ENCODE data around the gene RAPGEFL1. TPM values are rescaled to one million over a fixed set of nuclear protein-coding genes. Genes with fewer than 3 reads are reported as not detected.

Gene RAPGEFL1
- total and polyA plus RNA-seq, 2 donors from 2014 or later = 0.99 to 4.3 TPM

DNA sequence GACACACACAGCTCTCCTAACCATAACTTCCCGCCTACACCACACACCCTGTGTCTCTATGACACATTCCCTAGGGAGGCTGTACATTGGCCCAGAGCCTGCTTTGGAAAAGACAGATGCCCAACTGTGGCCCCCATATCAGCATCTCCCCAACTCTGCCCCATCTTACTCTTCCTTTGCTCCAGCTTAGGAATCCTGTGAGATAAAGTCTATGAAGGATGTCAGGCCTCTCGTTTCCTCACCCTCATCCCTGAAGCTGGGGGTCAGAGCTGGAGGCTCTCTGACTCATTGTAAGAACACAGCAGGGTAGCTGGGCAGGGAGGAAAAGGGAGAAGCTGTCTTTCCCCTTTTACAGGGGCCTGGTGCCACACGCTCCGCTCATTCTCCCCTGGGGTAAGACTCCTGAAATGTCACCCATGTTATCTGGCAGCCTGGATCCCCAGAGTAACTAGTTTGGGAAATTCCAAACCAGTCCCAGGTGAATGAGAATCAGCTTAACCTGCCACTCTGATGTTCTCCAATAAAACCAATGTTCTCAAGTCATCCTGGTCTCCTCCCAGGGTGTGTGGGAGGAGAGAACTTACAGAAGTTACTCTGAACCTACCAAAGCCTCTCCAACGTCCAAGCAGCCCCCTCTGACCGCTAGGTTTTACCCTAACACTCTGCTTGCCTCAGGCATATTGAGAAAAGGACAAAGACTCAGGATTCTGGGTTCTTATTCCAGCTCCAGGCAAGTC is 2.8 kb downstream of the RAPGEFL1 start:
- H3K9ac ChIP-seq (ENCODE audit: low read length in 3 of 3) = no peak overlapping the region
- H3K4me1 ChIP-seq (ENCODE audit: control insufficient read depth in 2 of 3, insufficient read depth in 2 of 3, low read depth in 1 of 3, low read length in 3 of 3) = peaks cover 0 to 8% (median 0%) of the 10 kb centered on the region in 3 donors
- TF ChIP-seq, protein P1, sequence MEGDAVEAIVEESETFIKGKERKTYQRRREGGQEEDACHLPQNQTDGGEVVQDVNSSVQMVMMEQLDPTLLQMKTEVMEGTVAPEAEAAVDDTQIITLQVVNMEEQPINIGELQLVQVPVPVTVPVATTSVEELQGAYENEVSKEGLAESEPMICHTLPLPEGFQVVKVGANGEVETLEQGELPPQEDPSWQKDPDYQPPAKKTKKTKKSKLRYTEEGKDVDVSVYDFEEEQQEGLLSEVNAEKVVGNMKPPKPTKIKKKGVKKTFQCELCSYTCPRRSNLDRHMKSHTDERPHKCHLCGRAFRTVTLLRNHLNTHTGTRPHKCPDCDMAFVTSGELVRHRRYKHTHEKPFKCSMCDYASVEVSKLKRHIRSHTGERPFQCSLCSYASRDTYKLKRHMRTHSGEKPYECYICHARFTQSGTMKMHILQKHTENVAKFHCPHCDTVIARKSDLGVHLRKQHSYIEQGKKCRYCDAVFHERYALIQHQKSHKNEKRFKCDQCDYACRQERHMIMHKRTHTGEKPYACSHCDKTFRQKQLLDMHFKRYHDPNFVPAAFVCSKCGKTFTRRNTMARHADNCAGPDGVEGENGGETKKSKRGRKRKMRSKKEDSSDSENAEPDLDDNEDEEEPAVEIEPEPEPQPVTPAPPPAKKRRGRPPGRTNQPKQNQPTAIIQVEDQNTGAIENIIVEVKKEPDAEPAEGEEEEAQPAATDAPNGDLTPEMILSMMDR (IDR thresholded peaks at IDR 0.05; ENCODE audit: borderline replicate concordance, extremely low read depth, insufficient read depth) = no peak
- intact Hi-C loops (cut with DNase I) = no loop called here
- no peak overlapping the region for H3K4me3 ChIP-seq (ENCODE audit: low read length in 3 of 3)
- no peaks in the 10 kb centered on the region for H3K27me3 ChIP-seq (ENCODE audit: control insufficient read depth, insufficient read depth, low read length)
- H3K27ac ChIP-seq (ENCODE audit: low read depth in 2 of 2, low read length in 2 of 2) = no peak overlapping the region
- H3K9me3 ChIP-seq (ENCODE audit: control insufficient read depth in 2 of 3, insufficient read depth in 1 of 3, low read length in 3 of 3) = no peaks in the 10 kb centered on the region
- DNase-seq = no peak
- H3K36me3 ChIP-seq (ENCODE audit: control insufficient read depth in 2 of 3, insufficient read depth in 3 of 3, low read length in 3 of 3) = peaks cover 0 to 5% (median 0%) of the 10 kb centered on the region in 3 donors
- no peak for FAIRE-seq

DNA sequence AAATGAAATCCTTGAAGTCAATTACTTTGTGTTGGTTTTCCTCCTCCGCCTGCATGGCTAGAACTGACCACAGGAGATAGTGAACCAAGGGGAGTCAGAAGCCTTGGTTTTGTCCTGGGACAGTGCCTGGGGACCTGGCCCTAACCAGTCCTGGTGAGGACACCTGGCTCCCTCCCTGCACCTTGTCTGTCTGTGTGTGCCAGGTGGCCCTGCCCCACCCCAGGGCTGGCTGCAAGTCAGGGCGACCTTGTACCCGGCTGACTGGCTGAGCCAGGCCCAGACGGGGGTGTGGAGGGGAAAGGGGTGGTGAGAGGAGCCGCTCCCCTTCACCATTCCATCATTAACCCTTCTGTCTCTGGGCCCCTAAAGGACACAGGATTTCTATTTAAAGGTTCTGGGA is 3.4 kb downstream of the RAPGEFL1 start:
- H3K4me3 ChIP-seq (ENCODE audit: low read length in 3 of 3) = no peak overlapping the region
- FAIRE-seq = no peak
- H3K27ac ChIP-seq (ENCODE audit: low read depth in 2 of 2, low read length in 2 of 2) = no peak overlapping the region
- H3K27me3 ChIP-seq (ENCODE audit: control insufficient read depth, insufficient read depth, low read length) = no peaks in the 10 kb centered on the region
- TF ChIP-seq, protein P1 (IDR thresholded peaks at IDR 0.05; ENCODE audit: borderline replicate concordance, extremely low read depth, insufficient read depth) = no peak
- no peaks in the 10 kb centered on the region for H3K9me3 ChIP-seq (ENCODE audit: control insufficient read depth in 2 of 3, insufficient read depth in 1 of 3, low read length in 3 of 3)
- H3K36me3 ChIP-seq (ENCODE audit: control insufficient read depth in 2 of 3, insufficient read depth in 3 of 3, low read length in 3 of 3) = peaks cover 0 to 5% (median 0%) of the 10 kb centered on the region in 3 donors
- DNase-seq = no peak
- H3K9ac ChIP-seq (ENCODE audit: low read length in 3 of 3) = no peak overlapping the region
- peaks cover 0 to 8% (median 0%) of the 10 kb centered on the region in 3 donors for H3K4me1 ChIP-seq (ENCODE audit: control insufficient read depth in 2 of 3, insufficient read depth in 2 of 3, low read depth in 1 of 3, low read length in 3 of 3)
- intact Hi-C loops (cut with DNase I) = no loop called here

DNA sequence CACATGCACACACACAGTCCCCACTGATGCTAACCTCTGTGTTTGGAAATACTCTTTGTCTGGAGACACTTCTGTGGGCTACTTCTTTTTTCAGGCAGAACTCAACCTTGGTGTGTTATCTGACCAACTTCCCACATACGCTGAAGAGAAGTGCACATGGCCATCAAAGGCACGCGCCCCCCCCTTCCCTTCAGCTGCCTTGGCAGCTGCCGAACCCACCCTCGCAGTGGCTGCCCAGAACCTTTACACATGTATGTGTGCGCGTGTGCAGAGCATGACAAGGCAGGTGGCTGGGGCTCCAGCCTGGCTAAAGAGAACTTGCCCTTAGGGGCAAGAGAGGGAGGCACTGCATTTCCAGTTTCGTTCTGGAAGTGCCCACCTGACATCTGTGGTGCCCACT is 3.9 kb downstream of the RAPGEFL1 start:
- no peak for DNase-seq
- Histone ChIP-seq H3K9me3 (ENCODE audit: control insufficient read depth in 2 of 3, insufficient read depth in 1 of 3, low read length in 3 of 3) (no peaks in the 10 kb centered on the region), H3K27me3 (ENCODE audit: control insufficient read depth, insufficient read depth, low read length) (no peaks in the 10 kb centered on the region), H3K36me3 (ENCODE audit: control insufficient read depth in 2 of 3, insufficient read depth in 3 of 3, low read length in 3 of 3) (peaks cover 0 to under 1% (median 0%) of the 10 kb centered on the region in 3 donors), H3K4me1 (ENCODE audit: control insufficient read depth in 2 of 3, insufficient read depth in 2 of 3, low read depth in 1 of 3, low read length in 3 of 3) (peaks cover 0 to 8% (median 0%) of the 10 kb centered on the region in 3 donors), H3K27ac (ENCODE audit: low read depth in 2 of 2, low read length in 2 of 2) (no peak overlapping the region), H3K9ac (ENCODE audit: low read length in 3 of 3) (no peak overlapping the region), H3K4me3 (ENCODE audit: low read length in 3 of 3) (no peak overlapping the region)
- TF ChIP-seq, protein P1 (IDR thresholded peaks at IDR 0.05; ENCODE audit: borderline replicate concordance, extremely low read depth, insufficient read depth) = no peak
- no peak for FAIRE-seq
- intact Hi-C loops (cut with DNase I) = no loop called here
